NAMALWA (cell line): Measurements from ENCODE around the gene ARMC7.
A peak's percentile ranks its signal among the peaks of the same experiment; 100 is the strongest.
"Not testable (repeated sequence)": the region's sequence is repeated elsewhere in the genome, so short reads cannot be mapped to it uniquely, and the experiment has no call there.

ENCODE experiments used
- DNase-seq: peaks from one replicate; pipeline ENCODE4 v3.0.0-alpha.2; 2015; ENCODE audit warnings: low spot score

The ARMC7 gene

GRCh38 chr17:75154195-75155106 lies 44.7 kb downstream of the ARMC7 start, which contains the start of gene JPT1:
TSS of gene JPT1 (minus strand) at chr17:75154512. CDS start at chr17:75154397, 115 bp downstream.
- DNase-seq, result peak; percentile 99

GRCh38 chr17:75155191-75155601 lies 45.4 kb downstream of the ARMC7 start:
- no peak for DNase-seq

GRCh38 chr17:75158480-75158879 lies 48.7 kb downstream of the ARMC7 start:
- DNase-seq, result not testable (repeated sequence)

GRCh38 chr17:75159196-75160031 lies 49.6 kb downstream of the ARMC7 start:
- no peak for DNase-seq

- no peak for DNase-seq
Measured at GRCh38 chr17:75160211-75160610, 50.4 kb downstream of the ARMC7 start.

- no peak for DNase-seq
Measured at GRCh38 chr17:75163074-75163473, 53.3 kb downstream of the ARMC7 start.

GRCh38 chr17:75164606-75165005 lies 54.8 kb downstream of the ARMC7 start:
- not testable (repeated sequence) for DNase-seq

- no peak for DNase-seq
Measured at GRCh38 chr17:75168998-75169397, 59.2 kb downstream of the ARMC7 start.

GRCh38 chr17:75173526-75173925 lies 63.8 kb downstream of the ARMC7 start:
- DNase-seq, result no peak

- DNase-seq, result no peak
Measured at GRCh38 chr17:75174996-75175395, 65.2 kb downstream of the ARMC7 start.

GRCh38 chr17:75176625-75177024 lies 66.9 kb downstream of the ARMC7 start:
- DNase-seq, result no peak

GRCh38 chr17:75178453-75178852 lies 68.7 kb downstream of the ARMC7 start:
- DNase-seq, result no peak
